HCT116 (cell line): ENCODE results near the gene ARFRP1. TPM values are rescaled to one million over a fixed set of nuclear protein-coding genes. Genes with fewer than 3 reads are reported as not detected.

Experiments used
- ATAC-seq: fragments of 200-7000 bp; cut with Tn5 transposase; 2 replicates; pipeline ENCODE4 v1.9.1; 2020; ENCODE audit warnings: mild to moderate bottlenecking, moderate library complexity
- BruUV-seq: library from RNA; stranded (reverse); fragments of 400-500 nt; replicated peaks from 2 replicates; lab custom pipeline; 2021; lab: Mats Ljungman, UMichigan
- CTCF ChIA-PET: fragments of 300-600 bp; sonication (Branson Sonifier 250); formaldehyde crosslinking; loops from one replicate; lab custom pipeline; 2021; ENCODE audit warnings: antibody characterized with exemption; lab: Charles Lee
- POLR2A ChIA-PET: fragments of 300-600, 350-600 bp; sonication (Branson Sonifier 250); formaldehyde crosslinking; loops from one replicate; lab custom pipeline; 2021; ENCODE audit warnings: antibody characterized with exemption; lab: Charles Lee
- RAD21 ChIA-PET, 2 experiments: fragments of 300-600 bp; sonication (Branson Sonifier 250); formaldehyde crosslinking; loops; one replicate each; lab custom pipeline; 2023; ENCODE audit warnings: low total read pairs in 2 of 2; ENCODE audit not compliant: uncharacterized antibody in 2 of 2, unreplicated experiment in 2 of 2, low non-redundant PET in 1 of 2; lab: Charles Lee
- DNase-seq: peaks from one replicate; pipeline ENCODE4 v3.0.0-alpha.2; 2010; ENCODE audit warnings: low read depth, low spot score
- H2AFZ ChIP-seq: fragments of 200-600 bp; shearing (Covaris generic), sonication (generic); 2 replicates; pipeline ENCODE4 v1.6.1; 2017; ENCODE audit warnings: low read depth, mixed run types, mixed read lengths, antibody characterized with exemption, low read length; ENCODE audit not compliant: poor library complexity, severe bottlenecking
- H3K27ac ChIP-seq: 2 replicates; pipeline ENCODE4 v1.5.1; 2012; ENCODE audit warnings: low read depth, low read length
- H3K27me3 ChIP-seq: fragments of 200-600 bp; sonication (generic); 2 replicates; pipeline ENCODE4 v1.6.1; 2016; ENCODE audit warnings: mixed run types, low read length, mixed read lengths; ENCODE audit not compliant: insufficient read depth
- H3K36me3 ChIP-seq, 2 experiments: fragments of 200-500 bp in 1 of 2; fragments of 200-600 bp in 1 of 2; sonication (Bioruptor generic) in 1 of 2; sonication (generic) in 1 of 2; 2 replicates each; pipeline versions ENCODE4 v1.5.1 to v1.6.1; 2014 to 2016; ENCODE audit warnings: low read length in 2 of 2, inconsistent platforms in 1 of 2, mixed read lengths in 1 of 2, mixed run types in 1 of 2; ENCODE audit not compliant: insufficient read depth in 2 of 2, control insufficient read depth in 1 of 2
- H3K4me1 ChIP-seq, 2 experiments: fragments of 200-600 bp in 1 of 2; sonication (generic) in 1 of 2; 2 replicates each; pipeline versions ENCODE4 v1.5.1 to v1.6.1; 2012 to 2017; ENCODE audit warnings: low read length in 2 of 2, inconsistent platforms in 1 of 2, mild to moderate bottlenecking in 1 of 2, mixed read lengths in 1 of 2, mixed run types in 1 of 2, moderate library complexity in 1 of 2; ENCODE audit not compliant: insufficient read depth in 2 of 2, control insufficient read depth in 1 of 2
- H3K4me2 ChIP-seq: fragments of 200-600 bp; sonication (generic); 2 replicates; pipeline ENCODE4 v1.6.1; 2017; ENCODE audit warnings: mixed run types, low read length, mixed read lengths
- H3K4me3 ChIP-seq, 2 experiments: fragments of 200-600 bp in 1 of 2; sonication (generic) in 1 of 2; replicated peaks in 1 of 2; 2 replicates each; pipeline ENCODE4 v1.5.1; 2011 to 2016; ENCODE audit warnings: low read length in 2 of 2, control low read depth in 1 of 2, low read depth in 1 of 2, mild to moderate bottlenecking in 1 of 2, mixed read lengths in 1 of 2, mixed run types in 1 of 2
- H3K79me2 ChIP-seq: fragments of 200-600 bp; sonication (generic); 2 replicates; pipeline ENCODE4 v1.6.1; 2017; ENCODE audit warnings: mild to moderate bottlenecking, mixed run types, low read length, moderate library complexity, mixed read lengths; ENCODE audit not compliant: insufficient read depth
- H3K9ac ChIP-seq: fragments of 200-600 bp; sonication (generic); 2 replicates; pipeline ENCODE4 v1.6.1; 2016; ENCODE audit warnings: low read length, mixed read lengths
- H3K9me2 ChIP-seq: fragments of 200-600 bp; sonication (generic), shearing (Covaris generic); 2 replicates; pipeline ENCODE4 v1.6.1; 2017; ENCODE audit warnings: mixed run types, mild to moderate bottlenecking, moderate library complexity; ENCODE audit not compliant: insufficient read depth
- H3K9me3 ChIP-seq, 2 experiments: fragments of 200-500 bp in 1 of 2; fragments of 200-600 bp in 1 of 2; sonication (Bioruptor generic) in 1 of 2; sonication (generic) in 1 of 2; 2 replicates each; pipeline ENCODE4 v1.6.1; 2014 to 2017; ENCODE audit warnings: low read length in 2 of 2, mixed read lengths in 2 of 2, inconsistent platforms in 1 of 2, low read depth in 1 of 2, mild to moderate bottlenecking in 1 of 2, mixed run types in 1 of 2, moderate library complexity in 1 of 2; ENCODE audit not compliant: control insufficient read depth in 1 of 2, insufficient read depth in 1 of 2
- H4K20me1 ChIP-seq: fragments of 200-600 bp; sonication (generic), shearing (Covaris generic); 2 replicates; pipeline ENCODE4 v1.6.1; 2017; ENCODE audit warnings: mixed run types, mild to moderate bottlenecking, moderate library complexity; ENCODE audit not compliant: insufficient read depth
- EZH2phosphoT487 ChIP-seq: fragments of 200-600 bp; IDR thresholded peaks from 2 replicates; pipeline ENCODE4 v1.6.1; 2018; ENCODE audit warnings: antibody characterized with exemption, borderline replicate concordance
- JUND ChIP-seq: IDR thresholded peaks from 2 replicates; pipeline ENCODE4 v1.6.1; 2012
- POLR2A ChIP-seq: IDR thresholded peaks from 2 replicates; pipeline ENCODE4 v1.7.0; 2011; ENCODE audit warnings: borderline replicate concordance; ENCODE audit not compliant: insufficient read depth, insufficient read length; ENCODE audit errors: extremely low read depth
- SP1 ChIP-seq: IDR thresholded peaks from 2 replicates; pipeline ENCODE4 v1.6.1; 2012; ENCODE audit warnings: low read depth
- ZBTB33 ChIP-seq: IDR thresholded peaks from 2 replicates; pipeline ENCODE4 v1.6.1; 2011; ENCODE audit warnings: mild to moderate bottlenecking, low read length, moderate library complexity; ENCODE audit not compliant: insufficient replicate concordance; ENCODE audit errors: extremely low read depth
- ZFX ChIP-seq: fragments of 450-650 bp; IDR thresholded peaks from 2 replicates; pipeline ENCODE4 v1.6.1; 2017
- ZNF274 ChIP-seq: fragments of 200-500 bp; sonication (Bioruptor generic); IDR thresholded peaks from 2 replicates; pipeline ENCODE4 v1.6.1; 2014; ENCODE audit warnings: mild to moderate bottlenecking, low read depth, low read length, inconsistent platforms
- intact Hi-C: fragments of 100-400 bp; cut with micrococcal nuclease; formaldehyde crosslinking; loops from 2 replicates; pipeline ENCODE4 v1.10.0; 2022
- total RNA-seq: library from RNA; stranded (reverse); gene quantifications from one replicate; pipeline ENCODE4 v1.2.1, GENCODE V29; 2021; ENCODE audit not compliant: unreplicated experiment
- TF ChIP-seq, protein P1 (sequence below): IDR thresholded peaks from 2 replicates; pipeline ENCODE4 v1.6.1; 2012; ENCODE audit warnings: low read depth

Gene ARFRP1
- total RNA-seq, 1 experiment from 2014 or later: 53.7 TPM

DNA sequence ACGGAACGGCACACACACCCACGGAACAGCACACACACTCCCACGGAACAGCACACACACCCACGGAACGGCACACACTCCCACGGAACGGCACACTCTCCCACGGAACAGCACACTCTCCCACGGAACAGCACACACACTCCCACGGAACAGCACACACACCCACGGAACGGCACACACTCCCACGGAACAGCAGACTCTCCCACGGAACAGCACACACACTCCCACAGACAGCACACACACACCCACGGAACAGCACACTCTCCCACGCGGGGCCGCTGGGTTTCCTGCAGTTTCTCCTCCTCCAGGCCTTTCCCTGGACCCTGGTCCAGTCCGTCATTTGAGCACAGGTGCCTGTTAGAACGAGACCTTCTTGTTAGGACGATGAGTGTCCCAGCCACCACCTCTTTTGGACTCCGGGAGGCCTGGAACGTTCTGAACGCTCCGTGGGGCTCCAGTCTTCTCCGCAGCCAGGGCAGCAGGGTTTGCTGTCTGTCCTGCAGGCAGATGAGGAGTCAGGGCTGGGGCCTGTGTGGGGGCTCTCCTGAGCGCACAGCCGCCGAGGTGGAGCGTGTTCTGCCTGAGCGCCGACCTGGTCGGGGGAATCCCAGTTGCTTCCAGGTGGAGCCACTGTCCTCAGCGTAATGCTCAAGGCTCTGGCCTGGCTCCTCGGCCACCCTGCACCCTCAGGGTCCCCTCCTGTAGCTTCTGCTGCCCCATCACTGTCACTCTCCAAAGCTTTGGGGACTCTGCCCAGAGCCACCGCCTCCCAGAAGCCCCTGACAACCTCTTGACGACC lies 28.9 kb downstream of the ARFRP1 start:
- no peaks in the 10 kb centered on the region for H3K27me3 ChIP-seq
- ChIA-PET POLR2A (no interaction called here), RAD21 (no interaction called here), CTCF (no interaction called here)
- BruUV-seq: no TSS peak
- H3K79me2 ChIP-seq: peaks cover 11% of the 10 kb centered on the region
- peaks cover 24 to 34% of the 10 kb centered on the region in 2 experiments for H3K4me1 ChIP-seq
- H3K36me3 ChIP-seq: peaks cover 4 to 6% of the 10 kb centered on the region in 2 experiments; a peak in 3 of 4 replicates
- H3K4me3 ChIP-seq: no peak overlapping the region
- TF ChIP-seq ZFX: no peak
- no peak for TF ChIP-seq SP1
- no peak for TF ChIP-seq POLR2A
- H2AFZ ChIP-seq: no peak overlapping the region
- H3K9me2 ChIP-seq: no peaks in the 10 kb centered on the region
- DNase-seq (no peak), ATAC-seq (no peak)
- no peak overlapping the region for H3K4me2 ChIP-seq
- no peaks in the 10 kb centered on the region for H4K20me1 ChIP-seq
- no peak overlapping the region for H3K9ac ChIP-seq
- intact Hi-C loops: no loop called here
- no peaks in the 10 kb centered on the region for H3K9me3 ChIP-seq
- H3K27ac ChIP-seq: no peak overlapping the region; the same call in 1 of the 2 replicates

- Histone ChIP-seq H3K4me3 (no peak overlapping the region), H3K9me3 (no peaks in the 10 kb centered on the region), H3K9me2 (no peaks in the 10 kb centered on the region), H3K27me3 (no peaks in the 10 kb centered on the region), H3K79me2 (peaks cover 3% of the 10 kb centered on the region; the same call in 1 of the 2 replicates), H3K4me2 (no peak overlapping the region), H2AFZ (no peak overlapping the region), H3K27ac (no peak overlapping the region; the same call in 1 of the 2 replicates), H3K4me1 (peaks cover 16 to 26% of the 10 kb centered on the region in 2 experiments), H3K36me3 (peaks cover 4 to 5% of the 10 kb centered on the region in 2 experiments; a peak in 3 of 4 replicates), H3K9ac (no peak overlapping the region), H4K20me1 (no peaks in the 10 kb centered on the region)
- ChIA-PET RAD21 (no interaction called here), POLR2A (no interaction called here), CTCF (no interaction called here)
- ATAC-seq: no peak
- intact Hi-C loops: no loop called here
- no TSS peak for BruUV-seq
- TF ChIP-seq ZBTB33: no peak
- TF ChIP-seq JUND: no peak
- TF ChIP-seq ZNF274: no peak
- TF ChIP-seq, protein P1, sequence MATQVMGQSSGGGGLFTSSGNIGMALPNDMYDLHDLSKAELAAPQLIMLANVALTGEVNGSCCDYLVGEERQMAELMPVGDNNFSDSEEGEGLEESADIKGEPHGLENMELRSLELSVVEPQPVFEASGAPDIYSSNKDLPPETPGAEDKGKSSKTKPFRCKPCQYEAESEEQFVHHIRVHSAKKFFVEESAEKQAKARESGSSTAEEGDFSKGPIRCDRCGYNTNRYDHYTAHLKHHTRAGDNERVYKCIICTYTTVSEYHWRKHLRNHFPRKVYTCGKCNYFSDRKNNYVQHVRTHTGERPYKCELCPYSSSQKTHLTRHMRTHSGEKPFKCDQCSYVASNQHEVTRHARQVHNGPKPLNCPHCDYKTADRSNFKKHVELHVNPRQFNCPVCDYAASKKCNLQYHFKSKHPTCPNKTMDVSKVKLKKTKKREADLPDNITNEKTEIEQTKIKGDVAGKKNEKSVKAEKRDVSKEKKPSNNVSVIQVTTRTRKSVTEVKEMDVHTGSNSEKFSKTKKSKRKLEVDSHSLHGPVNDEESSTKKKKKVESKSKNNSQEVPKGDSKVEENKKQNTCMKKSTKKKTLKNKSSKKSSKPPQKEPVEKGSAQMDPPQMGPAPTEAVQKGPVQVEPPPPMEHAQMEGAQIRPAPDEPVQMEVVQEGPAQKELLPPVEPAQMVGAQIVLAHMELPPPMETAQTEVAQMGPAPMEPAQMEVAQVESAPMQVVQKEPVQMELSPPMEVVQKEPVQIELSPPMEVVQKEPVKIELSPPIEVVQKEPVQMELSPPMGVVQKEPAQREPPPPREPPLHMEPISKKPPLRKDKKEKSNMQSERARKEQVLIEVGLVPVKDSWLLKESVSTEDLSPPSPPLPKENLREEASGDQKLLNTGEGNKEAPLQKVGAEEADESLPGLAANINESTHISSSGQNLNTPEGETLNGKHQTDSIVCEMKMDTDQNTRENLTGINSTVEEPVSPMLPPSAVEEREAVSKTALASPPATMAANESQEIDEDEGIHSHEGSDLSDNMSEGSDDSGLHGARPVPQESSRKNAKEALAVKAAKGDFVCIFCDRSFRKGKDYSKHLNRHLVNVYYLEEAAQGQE: no peak
- no peak for TF ChIP-seq EZH2phosphoT487
- TF ChIP-seq, all 23 proteins: peak for 0
- DNase-seq: no peak
Observed at GRCh38 chr20:63678071-63678470, 29.7 kb downstream of the ARFRP1 start.
